Activated T-helper 9 cell treated with anti-CD3 and anti-CD28 coated beads, Interleukin-2, amount 50 U/mL, for 16 hours (primary cell): ENCODE results near the gene RAB19.

Source experiments
- DNase-seq: peaks from one replicate; pipeline ENCODE4 v3.0.0-alpha.2; 2020; ENCODE audit warnings: low read depth

The RAB19 gene

GRCh38 chr7:140403878-140404564 is at the start of gene RAB19:
Gene RAB19, plus strand, starts transcription at chr7:140404058. Its CDS starts 3,589 bp downstream, at chr7:140407647.
- DNase-seq, result peak; percentile 15

- no peak for DNase-seq
These were observed 45.8 kb upstream of the RAB19 start for GRCh38 chr7:140358024-140358411.

- no peak for DNase-seq
These were observed 45.3 kb upstream of the RAB19 start for GRCh38 chr7:140358412-140359051.

GRCh38 chr7:140360697-140361229 is 43.1 kb upstream of the RAB19 start:
- no peak for DNase-seq

GRCh38 chr7:140364819-140365218 is 39.0 kb upstream of the RAB19 start:
- DNase-seq, result no peak

GRCh38 chr7:140367528-140367927 is 36.3 kb upstream of the RAB19 start:
- DNase-seq, result no peak

GRCh38 chr7:140369294-140369693 is 34.6 kb upstream of the RAB19 start:
- DNase-seq, result no peak

- no peak for DNase-seq
These were observed 28.5 kb upstream of the RAB19 start for GRCh38 chr7:140375323-140375722.

- DNase-seq, result no peak
These were observed 27.7 kb upstream of the RAB19 start for GRCh38 chr7:140375892-140376730.

- no peak for DNase-seq
These were observed 19.7 kb upstream of the RAB19 start for GRCh38 chr7:140383954-140384713.

- DNase-seq, result no peak
These were observed 18.8 kb upstream of the RAB19 start for GRCh38 chr7:140384894-140385545.

- DNase-seq, result no peak
These were observed 14.4 kb upstream of the RAB19 start for GRCh38 chr7:140389445-140389844.

- DNase-seq, result no peak
These were observed 13.8 kb upstream of the RAB19 start for GRCh38 chr7:140390034-140390433.

- no peak for DNase-seq
These were observed 13.2 kb upstream of the RAB19 start for GRCh38 chr7:140390466-140391190.

- no peak for DNase-seq
These were observed 12.2 kb upstream of the RAB19 start for GRCh38 chr7:140391634-140392033.

- no peak for DNase-seq
These were observed 10.0 kb upstream of the RAB19 start for GRCh38 chr7:140393756-140394306.

GRCh38 chr7:140397784-140398750 is 5.8 kb upstream of the RAB19 start, which contains the start of gene SLC37A3:
Gene SLC37A3, minus strand, starts transcription at chr7:140398530. Its CDS starts 16,004 bp downstream, at chr7:140382526.
- DNase-seq, result peak; percentile 83

- DNase-seq, result no peak
These were observed 5.0 kb upstream of the RAB19 start for GRCh38 chr7:140398821-140399220.

GRCh38 chr7:140400381-140400780 is 3.5 kb upstream of the RAB19 start:
- DNase-seq, result no peak
